GM12864 (cell line): ENCODE data around the gene RPS25.
"Not testable (repeated sequence)": the region's sequence is repeated elsewhere in the genome, so short reads cannot be mapped to it uniquely, and the experiment has no call there.

Source experiments
- DNase-seq: peaks from one replicate; pipeline ENCODE4 v3.0.0-alpha.2; 2011; ENCODE audit warnings: low read depth
- H3K4me3 ChIP-seq: 2 replicates; pipeline ENCODE4 v1.5.1; 2011; ENCODE audit warnings: mild to moderate bottlenecking, low read depth, low read length, control low read depth
- CTCF ChIP-seq: IDR thresholded peaks from 2 replicates; pipeline ENCODE4 v1.5.1; 2011; ENCODE audit warnings: low read depth, mild to moderate bottlenecking, moderate library complexity, low read length, control low read depth, inconsistent platforms; ENCODE audit errors: missing control alignments

The RPS25 gene

GRCh38 chr11:119018074-119018938, at the start of gene RPS25, which contains the start of gene TRAPPC4:
TSS of gene RPS25 (minus strand) at chr11:119018343. CDS start at chr11:119018284, 59 bp downstream.
TSS of gene TRAPPC4 (plus strand) at chr11:119018766. CDS start at chr11:119018796, 30 bp downstream.
- peak; percentile 91 for DNase-seq
- no peak for TF ChIP-seq CTCF
- peak within 1 kb of the TSS; percentile 91 for H3K4me3 ChIP-seq

GRCh38 chr11:119067371-119068222, 49.5 kb upstream of the RPS25 start, which contains the start of gene VPS11:
TSS of gene VPS11 (plus strand) at chr11:119067818. CDS start at chr11:119067824, 6 bp downstream.
- no peak for TF ChIP-seq CTCF
- H3K4me3 ChIP-seq: peak within 1 kb of the TSS; percentile 58
- DNase-seq: peak; percentile 91

GRCh38 chr11:119065369-119065768, 47.2 kb upstream of the RPS25 start:
- no peak for DNase-seq

GRCh38 chr11:119062779-119063178, 44.6 kb upstream of the RPS25 start:
- no peak for TF ChIP-seq CTCF
- no peak overlapping the region for H3K4me3 ChIP-seq
- DNase-seq: no peak

More at GRCh38 chr11:119065369-119065768, 47.2 kb upstream of the RPS25 start:
- peak; percentile 74 for TF ChIP-seq CTCF
- H3K4me3 ChIP-seq: no peak overlapping the region

GRCh38 chr11:119061256-119061655, 43.1 kb upstream of the RPS25 start:
- TF ChIP-seq CTCF: no peak
- DNase-seq: no peak
- H3K4me3 ChIP-seq: no peak overlapping the region

- DNase-seq, H3K4me3 ChIP-seq: not testable (repeated sequence)
Measured at GRCh38 chr11:119059128-119059527, 41.0 kb upstream of the RPS25 start.
